Measurements from ENCODE around the gene ZFHX2.
A peak's percentile ranks its signal among the peaks of the same experiment; 100 is the strongest.

The ZFHX2 gene

DNA sequence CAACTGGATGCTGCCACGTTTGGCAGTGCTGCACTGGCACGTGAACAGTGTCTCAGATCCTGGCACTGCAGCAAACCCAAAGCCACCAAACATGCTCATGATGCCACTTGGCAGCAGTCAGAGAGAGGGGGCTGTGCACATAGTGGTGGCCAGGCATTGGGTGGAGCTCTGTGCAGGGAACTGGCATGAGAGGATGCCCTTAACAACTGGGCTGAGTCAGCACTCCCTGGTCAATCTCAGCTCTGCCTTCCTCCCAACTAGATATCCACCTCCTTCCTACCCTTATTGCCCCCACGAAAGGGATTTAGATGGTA, 37.0 kb downstream of the ZFHX2 start:
- DNase-seq: no peak

DNA sequence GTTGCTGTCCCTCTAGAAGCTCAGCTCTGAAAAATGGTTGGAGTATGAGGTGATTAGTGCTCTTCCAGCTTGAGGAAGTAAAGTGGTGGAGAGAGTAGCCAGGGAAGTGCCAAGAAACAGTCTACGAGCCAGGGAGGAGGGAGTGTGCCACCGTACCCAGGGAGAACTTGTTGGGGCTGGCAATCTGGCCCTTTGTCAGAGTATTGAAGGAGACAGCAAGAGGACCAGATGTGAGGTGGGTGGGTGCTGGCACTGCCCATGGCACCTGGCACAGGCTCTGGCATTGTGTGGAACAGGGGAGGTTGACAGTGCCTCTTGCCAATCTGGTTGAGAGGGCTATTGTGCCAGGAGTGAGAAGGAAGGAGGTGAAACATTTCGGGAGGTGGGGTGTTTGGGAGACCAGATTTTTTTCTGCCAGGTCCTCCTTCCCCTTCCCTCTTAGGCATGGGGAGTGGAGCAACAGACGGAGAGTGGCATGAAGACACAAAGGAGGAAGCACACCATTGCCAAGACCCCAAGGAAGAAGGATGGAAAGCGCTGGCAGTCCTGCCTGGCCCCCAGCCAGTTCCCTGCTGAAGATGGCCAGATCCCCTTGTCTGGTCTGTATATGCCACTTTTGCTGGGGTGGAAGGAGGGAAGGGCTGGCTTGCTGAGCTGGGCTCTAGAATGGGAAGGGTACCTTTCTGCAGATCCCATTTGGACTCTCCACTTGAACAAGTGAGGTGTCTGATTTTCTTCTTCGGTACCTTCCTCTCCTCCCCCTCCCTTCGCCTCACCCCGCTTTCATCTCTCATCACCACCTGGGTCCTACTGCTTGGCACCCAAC, 37.5 kb downstream of the ZFHX2 start:
- DNase-seq: peak; percentile 32

GRCh38 chr14:23513005-23513817, 38.4 kb downstream of the ZFHX2 start:
- DNase-seq: no peak

DNA sequence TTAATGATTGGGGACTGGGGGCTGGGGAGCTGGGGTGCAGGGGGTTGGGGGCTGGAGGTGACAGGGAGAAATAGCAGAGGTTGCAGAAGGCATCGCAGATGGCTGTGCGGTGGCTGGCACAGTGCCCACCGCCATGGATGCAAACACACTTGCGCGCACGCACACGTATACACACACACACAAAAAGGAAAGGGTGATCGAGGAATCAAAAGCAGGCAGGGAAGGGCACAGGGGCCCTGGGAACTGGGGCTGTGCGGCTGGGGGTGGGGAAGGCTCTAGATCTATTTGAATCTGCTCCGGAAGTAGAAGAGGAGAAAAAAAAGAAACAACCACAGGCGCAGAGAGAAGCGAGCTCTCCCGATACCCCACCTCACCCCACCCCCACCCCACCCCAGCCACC, 39.4 kb downstream of the ZFHX2 start:
- no peak for DNase-seq

- peak; percentile 85 for DNase-seq
Observed at GRCh38 chr14:23494223-23494622, 57.3 kb downstream of the ZFHX2 start.

- DNase-seq: no peak
Observed at GRCh38 chr14:23492618-23493272, 58.8 kb downstream of the ZFHX2 start.

- DNase-seq: no peak
Observed at GRCh38 chr14:23487216-23487615, 64.3 kb downstream of the ZFHX2 start.

GRCh38 chr14:23486036-23486435, 65.5 kb downstream of the ZFHX2 start:
- no peak for DNase-seq

DNA sequence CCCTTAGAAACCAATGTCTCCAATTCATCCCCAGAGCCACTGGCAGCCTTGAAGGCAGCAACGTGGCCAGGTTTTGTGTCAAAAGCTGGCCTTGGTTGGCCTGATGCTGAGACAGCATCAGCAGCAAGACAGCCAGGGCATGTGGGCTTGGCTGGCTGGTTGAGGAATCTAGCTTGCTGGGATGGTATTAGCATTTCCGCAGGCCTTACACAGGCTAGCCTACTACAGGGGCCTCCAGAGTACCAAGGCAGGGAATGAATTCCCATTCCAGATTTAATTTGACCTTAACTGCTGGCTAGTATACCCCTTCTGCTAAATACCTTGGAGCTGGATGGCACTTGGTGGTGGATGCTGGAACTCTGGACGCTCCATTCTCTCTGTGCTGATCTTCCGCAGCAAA, 66.2 kb downstream of the ZFHX2 start:
- DNase-seq: no peak

- peak; percentile 76 for DNase-seq
Observed at GRCh38 chr14:23483236-23483854, 68.2 kb downstream of the ZFHX2 start.

- DNase-seq: no peak
Observed at GRCh38 chr14:23482823-23483148, 68.8 kb downstream of the ZFHX2 start.

- no peak for DNase-seq
Observed at GRCh38 chr14:23481979-23482822, 69.4 kb downstream of the ZFHX2 start.

GRCh38 chr14:23481362-23481970, 70.1 kb downstream of the ZFHX2 start:
- DNase-seq: peak; percentile 55

DNA sequence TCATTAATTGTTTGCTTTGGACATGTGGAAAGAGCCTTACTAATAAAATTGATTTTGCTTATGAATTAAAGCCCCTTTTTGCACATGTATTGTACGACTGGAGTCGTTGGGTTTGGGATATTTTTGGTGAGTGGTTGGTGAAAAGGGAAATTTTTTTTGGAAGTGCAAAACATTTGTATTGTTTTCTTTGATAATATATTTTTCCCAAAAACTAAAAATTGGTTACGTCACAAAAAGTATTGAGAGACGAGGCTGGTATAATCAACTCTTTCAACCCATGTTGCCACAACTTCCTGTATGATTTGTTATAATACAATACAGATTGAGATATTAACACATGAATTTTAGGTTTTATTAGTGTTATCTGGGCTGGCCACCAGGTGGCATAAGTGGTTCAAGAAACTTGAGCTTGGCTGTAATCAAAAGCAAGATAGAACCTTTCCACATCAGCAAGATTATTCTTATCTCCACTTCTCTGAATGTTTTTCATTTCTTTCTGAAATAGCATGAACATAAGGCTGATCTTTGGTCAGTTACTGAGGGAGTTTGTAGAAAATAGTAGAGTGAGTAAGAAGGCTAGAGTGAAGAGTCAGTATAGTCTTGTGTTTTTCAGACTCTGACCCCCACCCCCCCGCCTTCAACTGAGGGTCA, 73.3 kb downstream of the ZFHX2 start:
- DNase-seq: no peak

DNA sequence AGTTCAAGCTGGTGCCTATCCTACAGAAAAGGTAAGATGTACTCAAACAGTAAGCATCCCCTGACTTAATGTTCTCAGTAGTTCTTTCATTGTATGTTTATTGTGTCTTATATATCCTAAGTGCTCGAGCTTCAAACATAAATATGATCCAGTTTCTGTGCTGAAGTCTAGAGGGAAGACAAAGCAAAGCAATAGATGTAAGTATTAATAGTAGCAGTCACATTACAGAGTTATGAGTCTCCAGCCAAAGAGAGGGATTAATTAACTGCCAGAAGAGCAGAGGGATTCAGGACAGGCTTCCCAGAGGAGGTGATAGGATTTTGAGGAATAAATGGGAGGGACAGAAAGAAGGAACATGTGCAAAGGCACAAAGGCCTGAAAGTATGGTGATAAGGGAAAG, 80.6 kb downstream of the ZFHX2 start:
- DNase-seq: no peak

Measured in islet precursor cell (in vitro differentiated cells).